SK-N-SH treated with all-trans-retinoic acid at 6 μM for 48 hours (cell line): Measurements from ENCODE around the gene POLR1D.

Experiments
- ATAC-seq: fragments of 200-7000 bp; cut with Tn5 transposase; 3 replicates; pipeline ENCODE4 v1.9.1; 2020; ENCODE audit warnings: mild to moderate bottlenecking, moderate library complexity
- BACH2 ChIP-seq: fragments of 250-450 bp; sonication (Bioruptor Pico); IDR thresholded peaks from 2 replicates; pipeline ENCODE4 v1.9.0; 2021; ENCODE audit warnings: mild to moderate bottlenecking, borderline replicate concordance
- CSDC2 ChIP-seq: fragments of 250-450 bp; sonication (Bioruptor Pico); IDR thresholded peaks from 2 replicates; pipeline ENCODE4 v1.5.0; 2020; ENCODE audit warnings: mild to moderate bottlenecking, moderate library complexity
- ESRRG ChIP-seq: fragments of 250-450 bp; sonication (Bioruptor Pico); IDR thresholded peaks from 2 replicates; pipeline ENCODE4 v1.6.1; 2021; ENCODE audit warnings: mild to moderate bottlenecking
- GLIS3 ChIP-seq: fragments of 250-450 bp; sonication (Bioruptor Pico); IDR thresholded peaks from 2 replicates; pipeline ENCODE4 v1.5.0; 2020; ENCODE audit warnings: mild to moderate bottlenecking, moderate library complexity
- ISL1 ChIP-seq: fragments of 250-450 bp; sonication (Bioruptor Pico); IDR thresholded peaks from 2 replicates; pipeline ENCODE4 v2.1.2; 2022; ENCODE audit warnings: mild to moderate bottlenecking, moderate library complexity
- OSR1 ChIP-seq: fragments of 250-450 bp; sonication (Bioruptor Pico); IDR thresholded peaks from 2 replicates; pipeline ENCODE4 v1.8.0; 2022; ENCODE audit warnings: moderate library complexity, mild to moderate bottlenecking, inconsistent platforms
- PPARA ChIP-seq: fragments of 250-450 bp; sonication (Bioruptor Pico); IDR thresholded peaks from 2 replicates; pipeline ENCODE4 v1.5.0; 2020; ENCODE audit warnings: mild to moderate bottlenecking, borderline replicate concordance
- RARB ChIP-seq: fragments of 250-450 bp; sonication (Bioruptor Pico); IDR thresholded peaks from 2 replicates; pipeline ENCODE4 v1.8.0; 2021; ENCODE audit warnings: mild to moderate bottlenecking, moderate library complexity
- SNAI2 ChIP-seq: fragments of 250-450 bp; sonication (Bioruptor Pico); IDR thresholded peaks from 2 replicates; pipeline ENCODE4 v1.5.0; 2020; ENCODE audit warnings: mild to moderate bottlenecking, moderate library complexity
- TOX ChIP-seq: fragments of 250-450 bp; sonication (Bioruptor Pico); IDR thresholded peaks from 2 replicates; pipeline ENCODE4 v1.8.0; 2021; ENCODE audit warnings: mild to moderate bottlenecking, moderate library complexity, borderline replicate concordance
- ZC3H10 ChIP-seq: fragments of 250-450 bp; sonication (Bioruptor Pico); IDR thresholded peaks from 2 replicates; pipeline ENCODE4 v1.5.1; 2021; ENCODE audit warnings: mild to moderate bottlenecking, moderate library complexity
- ZFP3 ChIP-seq: fragments of 250-450 bp; sonication (Bioruptor Pico); IDR thresholded peaks from 2 replicates; pipeline ENCODE4 v1.5.0; 2020; ENCODE audit warnings: mild to moderate bottlenecking, moderate library complexity
- ZFP30 ChIP-seq: fragments of 450-650 bp; formaldehyde crosslinking; IDR thresholded peaks from 2 replicates; pipeline ENCODE4 v1.5.0; 2022; ENCODE audit warnings: mild to moderate bottlenecking, moderate library complexity
- ZNF565 ChIP-seq: fragments of 450-650 bp; formaldehyde crosslinking; conservative IDR thresholded peaks from 2 replicates; pipeline ENCODE4 v1.5.0; 2020; ENCODE audit warnings: low read depth, mild to moderate bottlenecking, moderate library complexity
- ZNF70 ChIP-seq: fragments of 450-650 bp; formaldehyde crosslinking; IDR thresholded peaks from 2 replicates; pipeline ENCODE4 v1.5.0; 2020; ENCODE audit warnings: mild to moderate bottlenecking, moderate library complexity
- ZNF8 ChIP-seq: fragments of 450-650 bp; formaldehyde crosslinking; IDR thresholded peaks from 2 replicates; pipeline ENCODE4 v1.5.0; 2020; ENCODE audit warnings: mild to moderate bottlenecking, moderate library complexity
- TF ChIP-seq, protein P1 (sequence below): fragments of 250-450 bp; sonication (Bioruptor Pico); IDR thresholded peaks from 2 replicates; pipeline ENCODE4 v1.5.1; 2021; ENCODE audit warnings: mild to moderate bottlenecking, moderate library complexity
- TF ChIP-seq, protein P2 (sequence below): fragments of 250-450 bp; sonication (Bioruptor Pico); IDR thresholded peaks from 2 replicates; pipeline ENCODE4 v1.8.0; 2020; ENCODE audit warnings: mild to moderate bottlenecking, moderate library complexity, borderline replicate concordance
- TF ChIP-seq, protein P3 (sequence below): fragments of 250-450 bp; sonication (Bioruptor Pico); IDR thresholded peaks from 2 replicates; pipeline ENCODE4 v1.5.0; 2020; ENCODE audit warnings: mild to moderate bottlenecking, moderate library complexity
- TF ChIP-seq, protein P4 (sequence below): fragments of 250-450 bp; sonication (Bioruptor Pico); IDR thresholded peaks from 2 replicates; pipeline ENCODE4 v1.8.0; 2021; ENCODE audit warnings: low read depth, mild to moderate bottlenecking, moderate library complexity, borderline replicate concordance

The POLR1D gene

DNA sequence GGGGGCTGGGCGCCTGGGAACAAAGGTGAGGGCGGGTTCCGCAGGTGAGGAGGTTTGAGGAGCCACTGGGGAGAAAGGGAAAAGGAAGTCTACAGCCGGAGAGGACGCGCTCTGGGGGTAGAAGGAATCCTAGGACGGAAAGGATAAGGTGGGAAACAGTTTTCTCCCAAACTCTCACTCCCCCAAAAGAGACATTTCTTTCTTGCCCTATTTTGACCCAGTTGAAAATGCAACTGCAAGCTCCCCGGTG is 651 bp upstream of the POLR1D start:
- TF ChIP-seq TOX (no peak), ZFP3 (CRISPR knock-in tag) (no peak), ZNF70 (CRISPR knock-in tag) (no peak), ZNF565 (no peak), ESRRG (CRISPR knock-in tag) (no peak), ZFP30 (CRISPR knock-in tag) (no peak), ZNF8 (CRISPR knock-in tag) (no peak), GLIS3 (CRISPR knock-in tag) (no peak)
- TF ChIP-seq, protein P1, sequence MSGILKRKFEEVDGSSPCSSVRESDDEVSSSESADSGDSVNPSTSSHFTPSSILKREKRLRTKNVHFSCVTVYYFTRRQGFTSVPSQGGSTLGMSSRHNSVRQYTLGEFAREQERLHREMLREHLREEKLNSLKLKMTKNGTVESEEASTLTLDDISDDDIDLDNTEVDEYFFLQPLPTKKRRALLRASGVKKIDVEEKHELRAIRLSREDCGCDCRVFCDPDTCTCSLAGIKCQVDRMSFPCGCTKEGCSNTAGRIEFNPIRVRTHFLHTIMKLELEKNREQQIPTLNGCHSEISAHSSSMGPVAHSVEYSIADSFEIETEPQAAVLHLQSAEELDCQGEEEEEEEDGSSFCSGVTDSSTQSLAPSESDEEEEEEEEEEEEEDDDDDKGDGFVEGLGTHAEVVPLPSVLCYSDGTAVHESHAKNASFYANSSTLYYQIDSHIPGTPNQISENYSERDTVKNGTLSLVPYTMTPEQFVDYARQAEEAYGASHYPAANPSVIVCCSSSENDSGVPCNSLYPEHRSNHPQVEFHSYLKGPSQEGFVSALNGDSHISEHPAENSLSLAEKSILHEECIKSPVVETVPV (CRISPR knock-in tag), result no peak
- peak; percentile 6 for ATAC-seq

DNA sequence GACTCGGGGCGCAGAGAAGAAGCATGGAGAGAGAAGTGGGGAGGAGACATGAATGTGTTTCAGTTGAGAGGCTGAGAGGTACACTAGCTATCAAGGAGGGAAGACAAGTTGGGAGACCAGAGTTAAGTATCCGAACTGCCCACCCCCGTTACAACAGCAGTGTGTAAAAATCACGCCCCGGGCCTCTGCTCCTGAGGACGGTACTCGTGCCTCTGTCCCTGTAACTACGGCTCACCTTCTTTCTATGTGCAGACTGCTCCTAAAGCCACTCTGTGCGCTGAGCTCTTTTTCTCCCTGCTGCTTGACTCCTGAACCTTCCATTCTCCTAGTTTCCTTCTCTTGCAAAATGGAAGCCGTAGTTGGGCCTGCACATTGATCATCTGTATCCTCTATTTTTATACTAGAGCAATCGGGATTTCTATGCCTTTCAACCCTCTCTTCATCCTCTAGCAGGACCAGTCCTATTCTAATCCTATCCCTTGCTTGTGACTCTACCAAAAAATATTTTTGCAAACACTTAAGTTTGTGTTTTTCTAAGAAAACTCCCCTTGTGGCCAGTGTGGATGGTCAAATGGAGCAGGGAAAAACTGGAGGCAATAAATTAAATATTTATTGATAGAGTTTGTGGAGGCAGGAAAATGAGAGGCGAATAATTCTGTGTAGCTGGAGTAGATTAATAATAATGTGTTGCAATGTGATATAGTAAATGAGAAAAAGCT is 569 bp downstream of the POLR1D start:
- peak; percentile 1 for ATAC-seq
- TF ChIP-seq ZNF8 (CRISPR knock-in tag), result no peak
- no peak for TF ChIP-seq RARB (CRISPR knock-in tag)
- TF ChIP-seq, protein P2, sequence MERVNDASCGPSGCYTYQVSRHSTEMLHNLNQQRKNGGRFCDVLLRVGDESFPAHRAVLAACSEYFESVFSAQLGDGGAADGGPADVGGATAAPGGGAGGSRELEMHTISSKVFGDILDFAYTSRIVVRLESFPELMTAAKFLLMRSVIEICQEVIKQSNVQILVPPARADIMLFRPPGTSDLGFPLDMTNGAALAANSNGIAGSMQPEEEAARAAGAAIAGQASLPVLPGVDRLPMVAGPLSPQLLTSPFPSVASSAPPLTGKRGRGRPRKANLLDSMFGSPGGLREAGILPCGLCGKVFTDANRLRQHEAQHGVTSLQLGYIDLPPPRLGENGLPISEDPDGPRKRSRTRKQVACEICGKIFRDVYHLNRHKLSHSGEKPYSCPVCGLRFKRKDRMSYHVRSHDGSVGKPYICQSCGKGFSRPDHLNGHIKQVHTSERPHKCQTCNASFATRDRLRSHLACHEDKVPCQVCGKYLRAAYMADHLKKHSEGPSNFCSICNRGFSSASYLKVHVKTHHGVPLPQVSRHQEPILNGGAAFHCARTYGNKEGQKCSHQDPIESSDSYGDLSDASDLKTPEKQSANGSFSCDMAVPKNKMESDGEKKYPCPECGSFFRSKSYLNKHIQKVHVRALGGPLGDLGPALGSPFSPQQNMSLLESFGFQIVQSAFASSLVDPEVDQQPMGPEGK (CRISPR knock-in tag), result no peak
- TF ChIP-seq ZNF70 (CRISPR knock-in tag), result no peak
- no peak for TF ChIP-seq ZFP3 (CRISPR knock-in tag)
- TF ChIP-seq CSDC2 (CRISPR knock-in tag), result no peak
- no peak for TF ChIP-seq TOX
- no peak for TF ChIP-seq GLIS3 (CRISPR knock-in tag)
- TF ChIP-seq ZC3H10 (CRISPR knock-in tag), result no peak
- TF ChIP-seq, protein P1 (CRISPR knock-in tag), result no peak
- no peak for TF ChIP-seq PPARA (CRISPR knock-in tag)
- TF ChIP-seq BACH2 (CRISPR knock-in tag), result no peak
- TF ChIP-seq SNAI2 (CRISPR knock-in tag), result no peak
- TF ChIP-seq OSR1 (CRISPR knock-in tag), result no peak
- TF ChIP-seq ISL1, result no peak
- TF ChIP-seq ZNF565, result no peak

DNA sequence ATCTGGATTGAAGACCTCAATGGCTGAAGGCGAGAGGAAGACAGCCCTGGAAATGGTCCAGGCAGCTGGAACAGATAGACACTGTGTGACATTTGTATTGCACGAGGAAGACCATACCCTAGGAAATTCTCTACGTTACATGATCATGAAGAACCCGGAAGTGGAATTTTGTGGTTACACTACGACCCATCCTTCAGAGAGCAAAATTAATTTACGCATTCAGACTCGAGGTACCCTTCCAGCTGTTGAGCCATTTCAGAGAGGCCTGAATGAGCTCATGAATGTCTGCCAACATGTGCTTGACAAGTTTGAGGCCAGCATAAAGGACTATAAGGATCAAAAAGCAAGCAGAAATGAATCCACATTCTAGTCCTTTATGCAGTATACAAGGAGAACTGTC is 1.2 kb downstream of the POLR1D start:
- no peak for ATAC-seq
- TF ChIP-seq RARB (CRISPR knock-in tag), result no peak
- no peak for TF ChIP-seq ESRRG (CRISPR knock-in tag)
- no peak for TF ChIP-seq ZFP3 (CRISPR knock-in tag)
- no peak for TF ChIP-seq OSR1 (CRISPR knock-in tag)
- no peak for TF ChIP-seq ZNF70 (CRISPR knock-in tag)
- no peak for TF ChIP-seq ZFP30 (CRISPR knock-in tag)
- TF ChIP-seq, protein P3, sequence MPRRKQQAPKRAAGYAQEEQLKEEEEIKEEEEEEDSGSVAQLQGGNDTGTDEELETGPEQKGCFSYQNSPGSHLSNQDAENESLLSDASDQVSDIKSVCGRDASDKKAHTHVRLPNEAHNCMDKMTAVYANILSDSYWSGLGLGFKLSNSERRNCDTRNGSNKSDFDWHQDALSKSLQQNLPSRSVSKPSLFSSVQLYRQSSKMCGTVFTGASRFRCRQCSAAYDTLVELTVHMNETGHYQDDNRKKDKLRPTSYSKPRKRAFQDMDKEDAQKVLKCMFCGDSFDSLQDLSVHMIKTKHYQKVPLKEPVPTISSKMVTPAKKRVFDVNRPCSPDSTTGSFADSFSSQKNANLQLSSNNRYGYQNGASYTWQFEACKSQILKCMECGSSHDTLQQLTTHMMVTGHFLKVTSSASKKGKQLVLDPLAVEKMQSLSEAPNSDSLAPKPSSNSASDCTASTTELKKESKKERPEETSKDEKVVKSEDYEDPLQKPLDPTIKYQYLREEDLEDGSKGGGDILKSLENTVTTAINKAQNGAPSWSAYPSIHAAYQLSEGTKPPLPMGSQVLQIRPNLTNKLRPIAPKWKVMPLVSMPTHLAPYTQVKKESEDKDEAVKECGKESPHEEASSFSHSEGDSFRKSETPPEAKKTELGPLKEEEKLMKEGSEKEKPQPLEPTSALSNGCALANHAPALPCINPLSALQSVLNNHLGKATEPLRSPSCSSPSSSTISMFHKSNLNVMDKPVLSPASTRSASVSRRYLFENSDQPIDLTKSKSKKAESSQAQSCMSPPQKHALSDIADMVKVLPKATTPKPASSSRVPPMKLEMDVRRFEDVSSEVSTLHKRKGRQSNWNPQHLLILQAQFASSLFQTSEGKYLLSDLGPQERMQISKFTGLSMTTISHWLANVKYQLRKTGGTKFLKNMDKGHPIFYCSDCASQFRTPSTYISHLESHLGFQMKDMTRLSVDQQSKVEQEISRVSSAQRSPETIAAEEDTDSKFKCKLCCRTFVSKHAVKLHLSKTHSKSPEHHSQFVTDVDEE (CRISPR knock-in tag), result no peak
- TF ChIP-seq ISL1, result no peak
- TF ChIP-seq CSDC2 (CRISPR knock-in tag), result no peak
- TF ChIP-seq, protein P2 (CRISPR knock-in tag), result no peak
- TF ChIP-seq BACH2 (CRISPR knock-in tag), result no peak
- TF ChIP-seq, protein P4, sequence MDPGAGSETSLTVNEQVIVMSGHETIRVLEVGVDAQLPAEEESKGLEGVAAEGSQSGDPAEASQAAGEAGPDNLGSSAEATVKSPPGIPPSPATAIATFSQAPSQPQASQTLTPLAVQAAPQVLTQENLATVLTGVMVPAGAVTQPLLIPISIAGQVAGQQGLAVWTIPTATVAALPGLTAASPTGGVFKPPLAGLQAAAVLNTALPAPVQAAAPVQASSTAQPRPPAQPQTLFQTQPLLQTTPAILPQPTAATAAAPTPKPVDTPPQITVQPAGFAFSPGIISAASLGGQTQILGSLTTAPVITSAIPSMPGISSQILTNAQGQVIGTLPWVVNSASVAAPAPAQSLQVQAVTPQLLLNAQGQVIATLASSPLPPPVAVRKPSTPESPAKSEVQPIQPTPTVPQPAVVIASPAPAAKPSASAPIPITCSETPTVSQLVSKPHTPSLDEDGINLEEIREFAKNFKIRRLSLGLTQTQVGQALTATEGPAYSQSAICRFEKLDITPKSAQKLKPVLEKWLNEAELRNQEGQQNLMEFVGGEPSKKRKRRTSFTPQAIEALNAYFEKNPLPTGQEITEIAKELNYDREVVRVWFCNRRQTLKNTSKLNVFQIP (CRISPR knock-in tag), result no peak
- no peak for TF ChIP-seq TOX
- TF ChIP-seq GLIS3 (CRISPR knock-in tag), result no peak
- TF ChIP-seq, protein P1 (CRISPR knock-in tag), result no peak
- no peak for TF ChIP-seq PPARA (CRISPR knock-in tag)
